ENCODE data around the gene KCNQ1.
A peak's percentile ranks its signal among the peaks of the same experiment; 100 is the strongest.

The KCNQ1 gene

DNA sequence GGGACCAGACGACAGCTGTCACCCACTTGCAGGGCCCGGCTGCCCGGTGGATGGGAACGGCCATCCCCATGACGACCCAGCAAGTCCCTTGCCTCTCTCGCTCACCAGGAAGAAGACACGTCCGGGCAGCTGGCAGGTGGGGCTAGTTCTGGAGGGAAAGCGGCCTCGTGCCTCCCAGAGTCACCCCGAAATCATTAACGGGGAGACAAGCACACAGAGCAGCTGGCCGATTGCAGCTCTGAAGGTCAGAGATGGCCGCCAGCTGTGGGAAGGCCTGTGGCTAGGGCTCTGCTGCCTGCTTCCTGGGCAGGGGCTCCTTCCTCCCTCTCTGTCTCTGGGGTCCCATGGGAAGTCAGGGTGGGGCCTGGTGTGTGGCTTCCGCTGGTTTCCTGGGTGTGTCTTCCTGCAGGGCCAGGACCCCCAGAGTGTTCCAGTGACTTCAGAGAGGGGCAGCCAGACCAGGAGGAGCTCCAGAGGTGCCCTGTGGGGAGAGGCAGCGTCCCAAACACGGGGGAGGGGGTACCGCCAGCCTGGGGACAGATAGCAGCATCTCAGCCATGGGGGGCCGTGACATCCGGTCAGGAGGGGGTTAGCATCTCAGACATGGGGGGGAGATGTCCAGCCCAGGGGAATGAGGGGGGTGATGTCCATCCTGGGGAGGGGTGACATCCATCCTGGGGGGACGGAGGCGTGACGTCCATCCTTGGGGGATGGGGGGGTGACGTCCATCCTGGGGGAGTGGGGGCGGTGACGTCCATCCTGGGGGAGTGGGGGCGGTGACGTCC, 114.9 kb downstream of the KCNQ1 start:
- TF ChIP-seq, protein P1, sequence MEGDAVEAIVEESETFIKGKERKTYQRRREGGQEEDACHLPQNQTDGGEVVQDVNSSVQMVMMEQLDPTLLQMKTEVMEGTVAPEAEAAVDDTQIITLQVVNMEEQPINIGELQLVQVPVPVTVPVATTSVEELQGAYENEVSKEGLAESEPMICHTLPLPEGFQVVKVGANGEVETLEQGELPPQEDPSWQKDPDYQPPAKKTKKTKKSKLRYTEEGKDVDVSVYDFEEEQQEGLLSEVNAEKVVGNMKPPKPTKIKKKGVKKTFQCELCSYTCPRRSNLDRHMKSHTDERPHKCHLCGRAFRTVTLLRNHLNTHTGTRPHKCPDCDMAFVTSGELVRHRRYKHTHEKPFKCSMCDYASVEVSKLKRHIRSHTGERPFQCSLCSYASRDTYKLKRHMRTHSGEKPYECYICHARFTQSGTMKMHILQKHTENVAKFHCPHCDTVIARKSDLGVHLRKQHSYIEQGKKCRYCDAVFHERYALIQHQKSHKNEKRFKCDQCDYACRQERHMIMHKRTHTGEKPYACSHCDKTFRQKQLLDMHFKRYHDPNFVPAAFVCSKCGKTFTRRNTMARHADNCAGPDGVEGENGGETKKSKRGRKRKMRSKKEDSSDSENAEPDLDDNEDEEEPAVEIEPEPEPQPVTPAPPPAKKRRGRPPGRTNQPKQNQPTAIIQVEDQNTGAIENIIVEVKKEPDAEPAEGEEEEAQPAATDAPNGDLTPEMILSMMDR (IDR thresholded peaks at IDR 0.05; ENCODE audit: low read depth, low read length) = no peak
- Histone ChIP-seq H3K27me3 (no peaks in the 10 kb centered on the region), H3K4me1 (no peaks in the 10 kb centered on the region), H3K9me3 (no peaks in the 10 kb centered on the region), H3K4me3 (ENCODE audit: low read depth, low read length) (no peak overlapping the region), H3K36me3 (no peaks in the 10 kb centered on the region)
- DNase-seq = peak; percentile 1

GRCh38 chr11:2561696-2562581, 117.1 kb downstream of the KCNQ1 start:
- Histone ChIP-seq H3K9me3 (no peaks in the 10 kb centered on the region), H3K4me1 (no peaks in the 10 kb centered on the region), H3K4me3 (ENCODE audit: low read depth, low read length) (no peak overlapping the region), H3K36me3 (no peaks in the 10 kb centered on the region), H3K27me3 (no peaks in the 10 kb centered on the region)
- TF ChIP-seq, protein P1 (IDR thresholded peaks at IDR 0.05; ENCODE audit: low read depth, low read length) = no peak
- peak; percentile 0 for DNase-seq

DNA sequence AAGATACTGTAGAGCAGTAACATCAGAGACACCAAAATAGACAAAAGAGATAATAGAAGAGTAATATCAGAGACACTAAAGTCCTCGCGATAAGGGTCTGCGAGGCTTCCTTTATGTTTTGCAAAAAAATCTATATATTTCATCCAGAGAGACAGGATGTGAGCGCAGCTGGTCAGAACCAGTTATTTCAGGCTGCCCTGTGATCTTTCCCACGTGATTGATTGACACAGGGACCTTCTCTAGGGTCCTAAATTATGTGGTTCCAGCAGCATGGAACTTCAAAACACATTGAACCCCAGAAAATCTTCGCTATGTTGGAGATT, 118.0 kb downstream of the KCNQ1 start:
- Histone ChIP-seq H3K4me1 (no peaks in the 10 kb centered on the region), H3K4me3 (ENCODE audit: low read depth, low read length) (no peak overlapping the region), H3K27me3 (no peaks in the 10 kb centered on the region), H3K36me3 (no peaks in the 10 kb centered on the region), H3K9me3 (no peaks in the 10 kb centered on the region)
- TF ChIP-seq, protein P1 (IDR thresholded peaks at IDR 0.05; ENCODE audit: low read depth, low read length) = no peak
- no peak for DNase-seq

GRCh38 chr11:2563213-2564007, 118.6 kb downstream of the KCNQ1 start:
- Histone ChIP-seq H3K4me1 (no peaks in the 10 kb centered on the region), H3K9me3 (no peaks in the 10 kb centered on the region), H3K4me3 (ENCODE audit: low read depth, low read length) (no peak overlapping the region), H3K36me3 (no peaks in the 10 kb centered on the region), H3K27me3 (no peaks in the 10 kb centered on the region)
- TF ChIP-seq, protein P1 (IDR thresholded peaks at IDR 0.05; ENCODE audit: low read depth, low read length) = no peak
- DNase-seq = peak; percentile 0

- no peaks in the 10 kb centered on the region for H3K4me1 ChIP-seq
- DNase-seq = no peak
- no peak overlapping the region for H3K4me3 ChIP-seq (ENCODE audit: low read depth, low read length)
- H3K36me3 ChIP-seq = no peaks in the 10 kb centered on the region
- no peaks in the 10 kb centered on the region for H3K27me3 ChIP-seq
- TF ChIP-seq, protein P1 (IDR thresholded peaks at IDR 0.05; ENCODE audit: low read depth, low read length) = no peak
- H3K9me3 ChIP-seq = no peaks in the 10 kb centered on the region
Measured at GRCh38 chr11:2564008-2564530, 119.3 kb downstream of the KCNQ1 start.

All from BE2C (cell line).